Endometrial microvascular endothelial cells (primary cell): ENCODE results near the gene PHF10. TPM values are rescaled to one million over a fixed set of nuclear protein-coding genes. Genes with fewer than 3 reads are reported as not detected.

Source experiments
- in situ Hi-C: cut with HindIII; loops from 2 replicates; pipeline ENCODE4 v1.10.0; 2017; ENCODE audit warnings: low sequenced_read_pairs, low pct_unique_long_range_greater_than_20kb; ENCODE audit errors: inconsistent ontology term
- total RNA-seq: library from RNA; depleted of rRNA; stranded (reverse); fragments of >200 nt; gene quantifications from one replicate; pipeline ENCODE4 v1.2.3, GENCODE V29; 2015; ENCODE audit errors: inconsistent ontology term

PHF10 gene
- total RNA-seq, 1 donor from 2014 or later, result 49.0 TPM

DNA sequence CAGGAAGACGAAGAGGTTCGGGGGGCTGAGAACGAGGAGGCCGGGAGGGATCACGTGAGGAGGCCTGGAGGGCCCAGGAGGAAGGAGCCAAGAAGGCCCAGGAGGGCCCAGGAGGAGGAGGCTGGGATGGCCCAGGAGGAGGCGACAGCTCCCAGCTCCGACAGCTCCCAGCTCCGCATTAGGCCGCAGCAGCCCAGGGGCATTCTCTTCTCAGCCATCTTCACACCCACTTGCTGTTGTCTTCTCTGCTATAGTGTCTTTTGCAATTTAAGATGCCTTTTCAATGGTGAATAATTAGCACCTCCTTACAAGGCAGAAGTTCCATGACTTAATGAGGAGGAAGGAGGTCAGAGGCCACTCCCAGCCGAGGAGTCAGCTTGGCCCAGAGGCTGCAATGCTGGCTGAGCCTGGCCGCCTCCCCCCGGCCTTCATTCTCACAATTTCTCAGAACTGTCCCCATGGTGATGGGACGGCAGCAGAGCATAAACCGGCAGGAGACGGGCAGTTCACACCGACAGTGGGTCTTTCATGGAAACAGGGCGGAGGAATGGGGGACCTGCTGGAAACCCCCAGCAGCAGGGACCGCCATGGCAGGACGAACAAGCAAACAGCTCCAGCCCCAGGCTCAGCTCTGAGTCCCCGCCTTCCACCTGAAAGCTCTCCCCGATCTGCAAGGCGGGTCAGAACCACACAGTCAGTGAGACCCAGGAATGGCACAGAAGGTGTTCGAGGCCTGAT is 67.6 kb downstream of the PHF10 start:
- in situ Hi-C loops, result no loop called here

DNA sequence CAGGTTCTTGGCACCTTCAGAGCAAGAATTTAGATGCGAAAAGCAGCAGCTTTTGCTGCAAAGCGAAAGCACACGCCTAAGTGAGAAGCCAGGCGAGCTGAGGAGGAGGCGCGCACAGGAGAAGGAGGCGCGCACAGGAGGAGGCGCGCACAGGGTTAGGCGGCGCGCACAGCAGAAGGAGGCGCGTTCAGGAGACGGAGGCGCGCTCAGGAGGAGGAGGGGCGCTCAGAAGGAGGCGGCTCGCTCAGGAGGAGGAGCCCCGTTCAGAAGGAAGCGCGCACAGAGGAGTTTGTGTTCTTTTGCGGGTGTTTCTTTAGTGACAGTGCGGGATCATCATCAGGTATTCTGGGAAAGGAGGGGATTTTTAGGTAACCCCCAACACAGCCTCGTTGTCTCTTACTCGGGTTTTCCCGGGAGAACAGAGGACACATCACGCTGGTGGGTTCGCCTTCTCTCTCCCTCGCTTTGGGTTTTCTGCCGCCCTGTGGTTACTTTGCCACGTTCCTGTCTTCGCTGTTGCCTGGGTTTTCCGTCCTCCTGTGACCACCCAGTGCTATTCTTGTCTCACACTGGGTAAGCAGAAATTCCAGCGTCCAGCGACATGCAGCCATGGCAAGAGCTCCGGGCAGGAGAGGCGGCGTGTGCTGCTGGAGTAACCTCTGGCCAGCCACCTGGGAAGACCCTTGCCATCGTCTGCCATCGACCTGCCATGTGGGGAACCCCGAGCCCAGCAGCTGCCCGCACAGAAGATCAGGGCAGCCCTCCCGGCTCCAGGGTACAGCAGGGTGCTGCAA is 69.5 kb downstream of the PHF10 start:
- in situ Hi-C loops, result no loop called here

Other genes starting within 250 kb of the PHF10 start
- 22.3 TPM for gene WDR27, start 22.5 kb downstream of the PHF10 start, total RNA-seq
- gene C6orf120, start 22.4 kb downstream of the PHF10 start, total RNA-seq, result 40.0 TPM
- gene DYNLT2, start 27.1 kb upstream of the PHF10 start, total RNA-seq, result 2.3 TPM
- 20.1 TPM for gene ERMARD, start 27.1 kb upstream of the PHF10 start, total RNA-seq